ENCODE results near the gene PTPRN2. TPM values are rescaled to one million over a fixed set of nuclear protein-coding genes. Genes with fewer than 3 reads are reported as not detected.

The PTPRN2 gene
- total and polyA plus RNA-seq, 7 donors: 3.2 to 7.1 (median 5.5) TPM

- H3K36me3 ChIP-seq: no peaks in the 10 kb centered on the region
- H3K9me3 ChIP-seq: no peaks in the 10 kb centered on the region
- H3K27ac ChIP-seq: no peak overlapping the region
- WGBS, 2 donors: 82 to 83% methylated on average over 12 of the region's 12 CpGs
- no peak for DNase-seq
- peaks cover 0 to 8% (median 0%) of the 10 kb centered on the region in 3 donors for H3K27me3 ChIP-seq
- intact Hi-C loops (cut with DNase I): no loop called here
- TF ChIP-seq POLR2A (IDR thresholded peaks at IDR 0.05) (no peak), EP300 (IDR thresholded peaks at IDR 0.05) (no peak), CTCF (IDR thresholded peaks at IDR 0.05) (no peak), POLR2AphosphoS5 (IDR thresholded peaks at IDR 0.05) (no peak)
- no peaks in the 10 kb centered on the region for H3K4me1 ChIP-seq
- no peak overlapping the region for H3K4me3 ChIP-seq
These were observed 579.4 kb downstream of the PTPRN2 start for GRCh38 chr7:158008267-158008666.

- H3K4me1 ChIP-seq: no peaks in the 10 kb centered on the region
- TF ChIP-seq CTCF (IDR thresholded peaks at IDR 0.05) (no peak), POLR2A (IDR thresholded peaks at IDR 0.05) (no peak), POLR2AphosphoS5 (IDR thresholded peaks at IDR 0.05) (no peak), EP300 (IDR thresholded peaks at IDR 0.05) (no peak)
- no peak overlapping the region for H3K27ac ChIP-seq
- DNase-seq: no peak
- H3K36me3 ChIP-seq: no peaks in the 10 kb centered on the region
- H3K4me3 ChIP-seq: no peak overlapping the region
- intact Hi-C loops (cut with DNase I): no loop called here
- peaks cover 0 to 8% (median 0%) of the 10 kb centered on the region in 3 donors for H3K27me3 ChIP-seq
- no peaks in the 10 kb centered on the region for H3K9me3 ChIP-seq
- 76 to 84% methylated on average over 5 of the region's 5 CpGs for WGBS, 2 donors
These were observed 579.8 kb downstream of the PTPRN2 start for GRCh38 chr7:158007697-158008257.

- no peak overlapping the region for H3K4me3 ChIP-seq
- intact Hi-C loops (cut with DNase I): no loop called here
- no peaks in the 10 kb centered on the region for H3K4me1 ChIP-seq
- WGBS, 2 donors: 89 to 91% methylated on average over 29 of the region's 29 CpGs
- DNase-seq: no peak
- TF ChIP-seq EP300 (IDR thresholded peaks at IDR 0.05) (no peak), POLR2A (IDR thresholded peaks at IDR 0.05) (no peak), CTCF (IDR thresholded peaks at IDR 0.05) (no peak), POLR2AphosphoS5 (IDR thresholded peaks at IDR 0.05) (no peak)
- peaks cover 0 to 8% (median 0%) of the 10 kb centered on the region in 3 donors for H3K27me3 ChIP-seq
- no peaks in the 10 kb centered on the region for H3K36me3 ChIP-seq
- H3K9me3 ChIP-seq: no peaks in the 10 kb centered on the region
- H3K27ac ChIP-seq: no peak overlapping the region
These were observed 580.6 kb downstream of the PTPRN2 start for GRCh38 chr7:158006841-158007696.

- H3K36me3 ChIP-seq: no peaks in the 10 kb centered on the region
- DNase-seq: no peak
- intact Hi-C loops (cut with DNase I): no loop called here
- H3K4me1 ChIP-seq: no peaks in the 10 kb centered on the region
- TF ChIP-seq CTCF (IDR thresholded peaks at IDR 0.05) (no peak), EP300 (IDR thresholded peaks at IDR 0.05) (no peak), POLR2A (IDR thresholded peaks at IDR 0.05) (no peak), POLR2AphosphoS5 (IDR thresholded peaks at IDR 0.05) (no peak)
- no peak overlapping the region for H3K27ac ChIP-seq
- 59 to 76% methylated on average over 12 of the region's 12 CpGs for WGBS, 2 donors
- H3K4me3 ChIP-seq: no peak overlapping the region
- no peaks in the 10 kb centered on the region for H3K9me3 ChIP-seq
- H3K27me3 ChIP-seq: peaks cover 0 to 8% (median 0%) of the 10 kb centered on the region in 3 donors
These were observed 582.1 kb downstream of the PTPRN2 start for GRCh38 chr7:158005531-158005930.

Measured in sigmoid colon (tissue), 7 donors.